Activated CD4-positive, alpha-beta memory T cell treated with anti-CD3 and anti-CD28 coated beads, Interleukin-2, amount 10 ng/mL, durations not matched to agents 7 days and 5 days (primary cell): ENCODE data around the gene CMTM5. TPM values are rescaled to one million over a fixed set of nuclear protein-coding genes. Genes with fewer than 3 reads are reported as not detected.
"Not testable (repeated sequence)": the region's sequence is repeated elsewhere in the genome, so short reads cannot be mapped to it uniquely, and the experiment has no call there.

Experiments used
- CTCF ChIA-PET: fragments of 350-600 bp; sonication (Branson Sonifier 250); formaldehyde crosslinking; loops from one replicate; lab custom pipeline; 2021; ENCODE audit warnings: antibody characterized with exemption, inconsistent platforms; lab: Charles Lee
- POLR2A ChIA-PET: fragments of 350-600 bp; sonication (Branson Sonifier 250); formaldehyde crosslinking; loops from one replicate; lab custom pipeline; 2021; ENCODE audit warnings: antibody characterized with exemption; lab: Charles Lee
- DNase-seq: peaks from one replicate; pipeline ENCODE4 v3.0.0-alpha.2; 2020
- H3K27ac Mint-ChIP-seq: one replicate; pipeline ENCODE4 v1.8.0; 2021; ENCODE audit warnings: mild to moderate bottlenecking, mixed read lengths
- H3K27me3 Mint-ChIP-seq: one replicate; pipeline ENCODE4 v1.8.0; 2021; ENCODE audit warnings: mixed read lengths
- H3K36me3 Mint-ChIP-seq: one replicate; pipeline ENCODE4 v1.8.0; 2021; ENCODE audit warnings: low read depth, mixed read lengths
- H3K4me1 Mint-ChIP-seq: one replicate; pipeline ENCODE4 v1.8.0; 2021; ENCODE audit warnings: mixed read lengths
- H3K4me3 Mint-ChIP-seq: one replicate; pipeline ENCODE4 v1.8.0; 2021; ENCODE audit warnings: mild to moderate bottlenecking, mixed read lengths
- H3K9me3 Mint-ChIP-seq: one replicate; pipeline ENCODE4 v1.8.0; 2021; ENCODE audit warnings: mixed read lengths
- total RNA-seq, 2 experiments: library from RNA; stranded (reverse); gene quantifications; one replicate each; pipeline ENCODE4 v1.2.3, GENCODE V29; 2021

Gene CMTM5
- total RNA-seq, 2 experiments from 2014 or later, result not detected

DNA sequence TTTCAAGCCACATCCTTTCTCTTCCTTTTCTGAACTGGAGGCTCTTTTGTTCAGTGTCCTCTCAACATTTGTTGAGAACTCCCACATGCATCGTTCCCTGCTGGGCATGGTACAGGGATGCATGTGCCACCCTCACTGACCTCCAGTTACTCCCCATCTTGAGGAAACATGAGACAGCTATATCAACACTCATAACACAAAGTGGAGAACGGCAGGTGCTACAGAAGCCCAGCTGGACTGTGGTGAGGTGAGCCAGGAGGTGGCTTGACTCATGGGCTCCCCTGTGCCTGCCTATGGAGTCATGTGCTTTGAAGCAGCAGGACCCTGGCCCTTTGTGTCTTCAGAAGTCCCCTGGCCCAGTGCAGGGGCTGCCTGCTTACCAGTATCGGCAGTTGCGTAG lies 21.5 kb downstream of the CMTM5 start:
- Mint-ChIP-seq H3K9me3 (no peaks in the 10 kb centered on the region), H3K36me3 (no peaks in the 10 kb centered on the region), H3K4me1 (no peaks in the 10 kb centered on the region), H3K27me3 (peaks cover 4% of the 10 kb centered on the region), H3K4me3 (no peak overlapping the region), H3K27ac (no peak overlapping the region)
- no peak for DNase-seq
- CTCF ChIA-PET, result no interaction called here
- POLR2A ChIA-PET, result no interaction called here

DNA sequence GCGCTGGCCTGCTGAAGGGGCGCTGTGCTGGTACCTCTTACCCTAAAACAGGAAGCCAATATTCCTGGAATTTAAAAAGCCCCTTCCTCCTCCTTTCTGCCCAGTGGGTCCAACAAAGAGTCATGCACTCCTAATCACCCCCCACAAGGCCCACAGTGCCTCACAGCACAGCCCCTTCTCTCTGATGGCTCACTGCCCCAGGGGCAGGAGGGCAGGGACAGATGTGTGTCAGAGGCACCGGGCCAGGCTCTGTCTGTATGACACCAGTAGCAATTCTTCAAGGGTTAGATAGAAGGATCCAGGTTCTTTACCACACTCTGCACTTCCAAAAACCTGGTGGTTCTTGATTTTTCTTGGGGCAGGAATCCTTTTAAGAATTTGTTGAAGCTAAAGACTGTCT lies 22.3 kb downstream of the CMTM5 start:
- Mint-ChIP-seq H3K36me3 (no peaks in the 10 kb centered on the region), H3K27ac (no peak overlapping the region), H3K4me3 (no peak overlapping the region), H3K27me3 (no peaks in the 10 kb centered on the region), H3K9me3 (no peaks in the 10 kb centered on the region), H3K4me1 (no peaks in the 10 kb centered on the region)
- no peak for DNase-seq
- ChIA-PET CTCF (no interaction called here), POLR2A (no interaction called here)

- H3K36me3 Mint-ChIP-seq, result no peaks in the 10 kb centered on the region
- DNase-seq, result no peak
- H3K4me1 Mint-ChIP-seq, result no peaks in the 10 kb centered on the region
- H3K27me3 Mint-ChIP-seq, result no peaks in the 10 kb centered on the region
- ChIA-PET CTCF (no interaction called here), POLR2A (no interaction called here)
- no peak overlapping the region for H3K4me3 Mint-ChIP-seq
- H3K9me3 Mint-ChIP-seq, result no peaks in the 10 kb centered on the region
- H3K27ac Mint-ChIP-seq, result no peak overlapping the region
These were observed 22.7 kb downstream of the CMTM5 start for GRCh38 chr14:23399591-23399990.

DNA sequence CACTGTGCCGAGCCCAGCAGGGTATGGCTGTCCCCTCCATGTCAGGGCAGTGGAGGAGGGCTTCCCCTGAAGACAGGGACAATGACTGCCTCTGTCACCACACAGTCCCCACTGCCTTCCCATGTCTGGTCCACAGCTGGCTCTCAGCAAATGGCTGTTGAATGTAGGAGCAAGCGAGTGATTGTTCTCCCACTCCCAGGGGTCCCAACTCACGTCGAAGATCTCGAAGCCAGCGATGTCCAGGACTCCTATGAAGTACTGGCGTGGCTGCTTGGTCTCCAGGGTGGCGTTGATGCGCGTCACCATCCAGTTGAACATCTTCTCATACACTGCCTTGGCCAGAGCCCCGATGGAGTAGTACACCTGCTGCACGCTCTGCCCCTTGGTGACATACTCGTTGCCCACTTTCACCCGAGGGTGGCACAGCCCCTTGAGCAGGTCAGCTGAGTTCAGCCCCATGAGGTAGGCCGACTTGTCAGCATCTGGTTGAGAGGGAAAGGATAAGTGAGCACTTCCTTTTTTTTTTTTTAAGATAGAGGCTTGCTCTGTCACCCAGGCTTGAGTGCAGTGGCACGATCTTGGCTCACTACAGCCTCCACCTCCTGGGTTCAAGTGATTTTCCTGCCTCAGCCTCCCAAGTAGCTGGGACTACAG lies 23.8 kb downstream of the CMTM5 start:
- H3K36me3 Mint-ChIP-seq, DNase-seq, H3K4me3 Mint-ChIP-seq, POLR2A ChIA-PET, H3K9me3 Mint-ChIP-seq, CTCF ChIA-PET, H3K4me1 Mint-ChIP-seq, H3K27ac Mint-ChIP-seq, H3K27me3 Mint-ChIP-seq: not testable (repeated sequence)

DNA sequence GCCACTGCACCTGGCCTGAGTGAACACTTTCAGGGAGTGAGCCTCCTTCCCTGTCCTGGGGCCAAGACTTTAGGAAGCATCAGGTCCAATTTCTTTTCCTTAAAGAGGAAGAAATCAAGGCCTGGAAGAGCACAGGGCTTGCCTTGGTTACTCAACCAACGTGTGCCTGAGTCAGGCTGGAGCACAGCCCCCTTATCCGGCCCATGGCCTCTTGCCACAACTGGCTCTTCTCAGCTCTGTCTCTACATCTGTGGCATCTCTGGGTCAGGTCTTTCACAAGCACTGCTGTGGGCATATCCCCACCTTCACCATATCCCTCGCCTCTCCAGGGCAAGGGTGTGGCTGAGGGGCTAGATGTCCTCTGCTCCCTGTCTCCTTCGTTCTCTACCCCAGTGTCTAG lies 24.4 kb downstream of the CMTM5 start:
- no peak for DNase-seq
- Mint-ChIP-seq H3K27ac (no peak overlapping the region), H3K4me1 (no peaks in the 10 kb centered on the region), H3K27me3 (no peaks in the 10 kb centered on the region), H3K4me3 (no peak overlapping the region), H3K9me3 (no peaks in the 10 kb centered on the region), H3K36me3 (no peaks in the 10 kb centered on the region)
- ChIA-PET POLR2A (no interaction called here), CTCF (no interaction called here)

DNA sequence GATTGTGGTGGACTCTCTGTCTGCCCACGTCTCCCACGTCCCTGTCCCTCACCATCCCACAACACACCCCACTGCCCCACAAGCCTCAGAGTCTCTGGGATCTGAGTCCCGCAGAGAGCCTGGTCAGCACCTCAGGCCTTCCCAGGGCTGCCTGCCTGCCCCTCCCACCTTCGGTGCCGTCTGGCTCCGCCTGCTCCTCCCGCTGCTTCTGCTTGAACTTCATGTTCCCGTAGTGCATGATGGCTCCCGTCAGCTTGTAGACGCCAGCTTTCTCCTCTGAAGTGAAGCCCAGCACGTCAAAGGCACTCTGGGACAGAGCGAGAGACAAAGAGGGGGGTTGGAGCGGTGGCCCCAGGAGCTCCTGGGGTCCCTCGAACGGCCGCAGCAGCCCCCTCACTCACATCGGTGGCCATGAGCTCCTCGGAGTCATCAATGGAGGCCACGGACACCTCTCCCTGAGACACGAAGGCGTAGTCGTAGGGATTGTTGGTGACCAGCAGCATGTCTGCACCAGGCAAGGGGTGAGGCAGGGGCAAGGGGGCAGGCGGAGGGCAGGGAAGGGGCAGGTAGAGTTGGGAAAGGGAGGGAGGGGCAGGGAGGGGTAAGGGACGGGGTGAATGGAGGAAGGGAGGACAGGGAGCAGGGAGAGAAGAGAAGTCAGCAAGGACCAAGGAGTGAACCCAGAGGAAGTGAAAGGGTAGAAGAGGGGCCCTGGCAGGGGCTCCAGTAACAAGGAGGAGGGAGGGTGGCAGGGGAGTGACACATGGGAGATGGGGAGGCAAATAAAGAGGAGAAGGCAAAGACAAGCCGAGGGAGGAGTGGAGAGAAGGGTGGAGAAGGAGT lies 25.7 kb downstream of the CMTM5 start:
- H3K27me3 Mint-ChIP-seq, result no peaks in the 10 kb centered on the region
- no peaks in the 10 kb centered on the region for H3K4me1 Mint-ChIP-seq
- CTCF ChIA-PET, result no interaction called here

DNA sequence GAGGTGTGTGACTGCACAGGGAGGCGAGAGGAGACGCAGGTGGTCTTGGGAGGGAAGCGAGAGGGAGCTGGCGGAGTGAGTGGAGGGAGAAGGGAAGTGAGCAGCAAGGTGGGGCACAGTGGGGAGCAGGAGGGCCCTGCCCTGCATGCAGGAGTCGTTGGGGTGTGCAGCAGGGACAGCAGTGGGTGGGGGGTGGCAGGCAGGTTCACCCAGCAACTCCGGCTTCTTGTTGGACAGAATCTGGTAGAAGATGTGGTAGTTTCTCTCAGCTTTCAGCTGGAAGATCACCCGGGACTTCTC lies 26.2 kb downstream of the CMTM5 start:
- Mint-ChIP-seq H3K4me1 (no peaks in the 10 kb centered on the region), H3K27ac (no peak overlapping the region), H3K9me3 (no peaks in the 10 kb centered on the region), H3K36me3 (no peaks in the 10 kb centered on the region), H3K4me3 (no peak overlapping the region), H3K27me3 (peaks cover 2% of the 10 kb centered on the region)
- DNase-seq, result no peak
- CTCF ChIA-PET, result no interaction called here
- POLR2A ChIA-PET, result no interaction called here

More for the DNA sequence above, 25.7 kb downstream of the CMTM5 start:
- POLR2A ChIA-PET, result no interaction called here
- Mint-ChIP-seq H3K4me3 (no peak overlapping the region), H3K36me3 (no peaks in the 10 kb centered on the region), H3K9me3 (no peaks in the 10 kb centered on the region), H3K27ac (no peak overlapping the region)
- no peak for DNase-seq

DNA sequence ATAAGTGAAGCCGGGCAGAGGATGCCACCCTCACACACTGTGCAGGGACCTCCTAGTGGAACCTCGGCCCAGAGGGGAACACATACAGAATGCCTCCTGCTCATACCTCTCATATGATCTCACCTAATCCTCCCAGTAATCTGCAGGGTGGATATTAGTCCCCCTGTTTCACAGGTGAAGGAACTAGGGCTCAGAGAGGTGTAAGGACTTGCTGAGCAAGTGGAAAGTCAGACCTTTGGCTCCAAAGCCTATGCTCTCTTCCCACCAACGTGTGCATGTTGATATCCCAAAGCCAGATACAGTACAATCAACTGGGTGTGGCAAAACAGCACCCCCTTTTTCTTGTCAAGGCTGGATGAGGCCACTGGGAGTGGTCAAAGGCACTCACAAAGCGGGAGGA lies 27.1 kb downstream of the CMTM5 start:
- peaks cover 2% of the 10 kb centered on the region for H3K27me3 Mint-ChIP-seq
- CTCF ChIA-PET, result no interaction called here
- H3K4me3 Mint-ChIP-seq, result no peak overlapping the region
- no peak for DNase-seq
- H3K27ac Mint-ChIP-seq, result no peak overlapping the region
- no peaks in the 10 kb centered on the region for H3K4me1 Mint-ChIP-seq
- H3K9me3 Mint-ChIP-seq, result no peaks in the 10 kb centered on the region
- no peaks in the 10 kb centered on the region for H3K36me3 Mint-ChIP-seq
- POLR2A ChIA-PET, result no interaction called here

DNA sequence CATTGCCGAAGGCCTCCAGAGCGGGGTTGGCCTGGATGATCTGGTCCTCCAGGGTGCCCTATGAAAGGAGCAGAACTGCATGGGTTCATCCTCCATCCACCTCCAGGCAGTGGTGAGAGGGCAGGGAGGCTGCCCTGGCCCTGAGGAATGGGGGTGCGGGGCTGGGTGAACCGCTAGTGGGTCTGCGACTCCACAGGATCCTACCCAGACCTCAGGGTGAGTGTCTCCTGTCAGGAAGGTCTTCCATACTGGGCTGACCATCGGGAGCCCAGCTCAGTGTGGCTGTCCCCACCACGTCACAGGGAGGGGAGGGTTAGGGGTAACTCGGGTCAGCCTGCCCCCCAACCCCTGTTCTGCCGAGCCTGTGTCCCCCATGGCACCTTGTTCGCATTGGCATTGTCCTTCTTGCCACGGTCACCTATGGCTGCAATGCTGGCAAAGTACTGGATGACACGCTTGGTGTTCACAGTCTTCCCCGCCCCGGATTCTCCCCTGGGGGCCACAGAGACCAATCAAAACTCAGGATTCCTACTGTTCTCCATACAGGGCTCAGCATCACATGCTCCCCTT lies 27.6 kb downstream of the CMTM5 start:
- no peak overlapping the region for H3K4me3 Mint-ChIP-seq

GRCh38 chr14:23405096-23405495 lies 28.2 kb downstream of the CMTM5 start:
- no peak overlapping the region for H3K4me3 Mint-ChIP-seq
- no peaks in the 10 kb centered on the region for H3K36me3 Mint-ChIP-seq

More for the DNA sequence above, 27.6 kb downstream of the CMTM5 start:
- peaks cover 1% of the 10 kb centered on the region for H3K4me1 Mint-ChIP-seq
- POLR2A ChIA-PET, result no interaction called here
- H3K9me3 Mint-ChIP-seq, result no peaks in the 10 kb centered on the region
- no peaks in the 10 kb centered on the region for H3K36me3 Mint-ChIP-seq
- peaks cover 2% of the 10 kb centered on the region for H3K27me3 Mint-ChIP-seq
- no peak for DNase-seq
- CTCF ChIA-PET, result no interaction called here
- no peak overlapping the region for H3K27ac Mint-ChIP-seq

DNA sequence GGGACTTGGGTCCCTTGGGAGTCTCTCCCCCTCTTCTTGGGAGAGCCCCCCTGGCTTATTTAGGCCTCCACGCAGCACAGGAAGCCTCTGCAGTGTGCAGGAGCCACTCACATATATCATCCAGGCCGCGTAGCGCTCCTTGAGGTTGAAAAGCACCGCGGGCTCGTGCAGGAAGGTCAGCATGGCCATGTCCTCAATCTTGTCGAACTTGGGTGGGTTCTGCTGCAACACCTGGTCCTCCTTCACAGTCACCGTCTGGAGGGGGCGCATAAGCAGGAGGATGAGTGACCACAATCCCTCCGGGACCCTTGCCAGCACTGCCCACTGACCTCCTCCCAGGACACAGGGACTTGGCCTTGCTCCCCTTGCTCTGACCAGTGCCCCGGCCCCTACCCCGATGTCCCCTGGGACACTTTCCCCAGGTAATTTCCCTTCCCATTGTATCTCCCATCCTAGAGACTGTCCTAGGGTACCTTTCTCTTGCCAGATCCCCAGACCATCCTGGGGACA lies 28.7 kb downstream of the CMTM5 start:
- no peaks in the 10 kb centered on the region for H3K9me3 Mint-ChIP-seq
- ChIA-PET POLR2A (no interaction called here), CTCF (no interaction called here)
- H3K27me3 Mint-ChIP-seq, result peaks cover 2% of the 10 kb centered on the region
- no peak for DNase-seq
- no peak overlapping the region for H3K4me3 Mint-ChIP-seq
- H3K36me3 Mint-ChIP-seq, result no peaks in the 10 kb centered on the region
- H3K27ac Mint-ChIP-seq, result no peak overlapping the region
- peaks cover 1% of the 10 kb centered on the region for H3K4me1 Mint-ChIP-seq

More at GRCh38 chr14:23405096-23405495, 28.2 kb downstream of the CMTM5 start:
- no peak for DNase-seq
- Mint-ChIP-seq H3K9me3 (no peaks in the 10 kb centered on the region), H3K4me1 (peaks cover 1% of the 10 kb centered on the region), H3K27me3 (peaks cover 2% of the 10 kb centered on the region), H3K27ac (no peak overlapping the region)
- ChIA-PET CTCF (no interaction called here), POLR2A (no interaction called here)

GRCh38 chr14:23406244-23406643 lies 29.4 kb downstream of the CMTM5 start:
- H3K4me3 Mint-ChIP-seq, result no peak overlapping the region
- H3K36me3 Mint-ChIP-seq, result no peaks in the 10 kb centered on the region
- POLR2A ChIA-PET, result no interaction called here
- DNase-seq, result no peak
- no peak overlapping the region for H3K27ac Mint-ChIP-seq
- H3K27me3 Mint-ChIP-seq, result peaks cover 2% of the 10 kb centered on the region
- peaks cover 1% of the 10 kb centered on the region for H3K4me1 Mint-ChIP-seq
- no peaks in the 10 kb centered on the region for H3K9me3 Mint-ChIP-seq
- CTCF ChIA-PET, result no interaction called here

DNA sequence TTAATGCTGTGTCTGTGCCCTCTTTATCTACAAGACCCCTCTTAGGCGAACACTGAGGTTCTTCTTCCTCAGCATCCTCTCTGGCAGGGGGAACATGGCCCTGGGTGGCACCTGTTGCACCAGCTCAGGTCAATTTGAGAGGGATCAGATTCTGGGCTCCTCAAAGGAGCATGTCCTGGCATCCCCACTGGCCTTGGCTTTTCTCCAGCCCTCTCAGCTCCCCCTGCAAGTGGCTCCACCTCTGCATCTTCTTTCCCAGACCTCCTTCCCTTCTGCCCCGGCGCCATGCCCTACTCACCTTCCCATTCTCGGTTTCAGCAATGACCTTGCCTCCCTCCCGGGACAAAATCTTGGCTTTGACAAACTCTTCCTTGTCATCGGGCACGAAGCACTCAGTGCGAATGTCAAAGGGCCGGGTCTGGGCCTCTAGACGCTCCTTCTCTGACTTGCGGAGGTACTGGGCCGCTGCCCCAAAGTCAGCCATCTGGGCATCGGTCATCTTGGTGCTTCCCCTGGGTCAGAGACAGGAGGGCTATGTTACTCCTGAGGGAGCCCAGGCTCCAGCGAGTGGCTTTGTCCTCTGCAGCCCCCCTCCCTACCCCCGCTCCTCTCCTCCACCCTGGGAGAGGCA lies 30.0 kb downstream of the CMTM5 start:
- Mint-ChIP-seq H3K36me3 (no peaks in the 10 kb centered on the region), H3K4me1 (peaks cover 1% of the 10 kb centered on the region), H3K9me3 (no peaks in the 10 kb centered on the region), H3K27ac (no peak overlapping the region), H3K27me3 (peaks cover 2% of the 10 kb centered on the region), H3K4me3 (no peak overlapping the region)
- ChIA-PET POLR2A (no interaction called here), CTCF (no interaction called here)
- no peak for DNase-seq
